Sigmoid colon (tissue), 7 donors: ENCODE results near the gene ADGRA3. TPM values are rescaled to one million over a fixed set of nuclear protein-coding genes. Genes with fewer than 3 reads are reported as not detected.
A peak's percentile ranks its signal among the peaks of the same experiment; 100 is the strongest.

Experiments
- DNase-seq: peaks from one replicate; pipeline ENCODE4 v3.0.0-alpha.2; 2019
- H3K27ac ChIP-seq, 4 donors: fragments of 200-600 bp; sonication (generic); one replicate each; pipeline ENCODE4 v1.5.1; 2016 to 2019; ENCODE audit warnings: mild to moderate bottlenecking in 1 of 4
- H3K27me3 ChIP-seq, 3 donors: fragments of 200-600 bp; sonication (generic); one replicate each; pipeline ENCODE4 v1.5.1; 2019; ENCODE audit warnings: mild to moderate bottlenecking in 1 of 3
- H3K36me3 ChIP-seq, 4 donors: fragments of 200-600 bp; sonication (generic); one replicate each; pipeline ENCODE4 v1.5.1; 2016 to 2019
- H3K4me1 ChIP-seq, 4 donors: fragments of 200-600 bp; sonication (generic); one replicate each; pipeline ENCODE4 v1.5.1; 2017 to 2019
- H3K4me3 ChIP-seq, 4 donors: fragments of 200-600 bp; sonication (generic); one replicate each; pipeline ENCODE4 v1.5.1; 2017 to 2019; ENCODE audit warnings: mild to moderate bottlenecking in 2 of 4, moderate library complexity in 1 of 4
- H3K9me3 ChIP-seq, 4 donors: fragments of 200-600 bp in 3 of 4; sonication (generic) in 3 of 4; one replicate each; pipeline versions ENCODE4 v1.5.1 to v1.6.1; 2013 to 2019
- CTCF ChIP-seq, 4 experiments: fragments of 450-650 bp in 3 of 4; fragments of 200-600 bp in 1 of 4; IDR thresholded peaks; one replicate each; pipeline ENCODE4 v1.5.1; 2016 to 2019; ENCODE audit warnings: antibody characterized with exemption in 4 of 4, mild to moderate bottlenecking in 3 of 4, moderate library complexity in 2 of 4
- EP300 ChIP-seq, 4 donors: sonication (generic); formaldehyde crosslinking; IDR thresholded peaks; one replicate each; pipeline ENCODE4 v1.6.1; 2017; ENCODE audit warnings: antibody characterized with exemption in 4 of 4
- POLR2A ChIP-seq, 2 donors: fragments of 450-650 bp; IDR thresholded peaks; one replicate each; pipeline ENCODE4 v1.6.1; 2016; ENCODE audit warnings: antibody characterized with exemption in 2 of 2, mild to moderate bottlenecking in 2 of 2, moderate library complexity in 2 of 2
- POLR2AphosphoS5 ChIP-seq, 4 donors: sonication (generic); formaldehyde crosslinking; IDR thresholded peaks; one replicate each; pipeline ENCODE4 v1.6.1; 2017; ENCODE audit warnings: antibody characterized with exemption in 4 of 4
- WGBS, 2 donors: extraction: QIAGEN DNeasy Blood & Tissue Kit; methylation state at CpG; one replicate each; pipeline ENCODE4 v1.1.7; 2013; 5-methylcytosine and 5-hydroxymethylcytosine counted together
- intact Hi-C: fragments of 100-400 bp; cut with DNase I; formaldehyde crosslinking; loops from one replicate; pipeline ENCODE4 v1.15.1; 2023
- polyA plus RNA-seq, 3 donors: library from polyadenylated mRNA; stranded (reverse); fragments of 200-250 nt; gene quantifications; one replicate each; pipeline ENCODE4 v1.2.3, GENCODE V29; 2013
- total RNA-seq, 4 donors: library from RNA; depleted of rRNA; stranded (reverse); fragments of >200 nt; gene quantifications; one replicate each; pipeline ENCODE4 v1.1.0, GENCODE V29; 2016
- donor health status: healthy with polysubstance abuse.
- donor health status: Bipolar disorder and iron deficiency.
- donor health status: healthy.

The ADGRA3 gene
- total and polyA plus RNA-seq, 7 donors = 4.4 to 86.1 (median 51.6) TPM

GRCh38 chr4:22524895-22525294 is 9.0 kb upstream of the ADGRA3 start:
- H3K4me1 ChIP-seq = peaks cover 0 to 6% (median 4%) of the 10 kb centered on the region in 4 donors
- no peak overlapping the region for H3K4me3 ChIP-seq
- no peak overlapping the region for H3K27ac ChIP-seq
- no peaks in the 10 kb centered on the region for H3K9me3 ChIP-seq
- intact Hi-C loops = no loop called here
- WGBS, 2 donors = 82 to 87% methylated on average over 3 of the region's 3 CpGs
- TF ChIP-seq POLR2AphosphoS5 (IDR thresholded peaks at IDR 0.05) (no peak), POLR2A (IDR thresholded peaks at IDR 0.05) (no peak), EP300 (IDR thresholded peaks at IDR 0.05) (no peak), CTCF (IDR thresholded peaks at IDR 0.05) (no peak)
- H3K36me3 ChIP-seq = no peaks in the 10 kb centered on the region
- H3K27me3 ChIP-seq = no peaks in the 10 kb centered on the region
- no peak for DNase-seq

- Histone ChIP-seq H3K36me3 (no peaks in the 10 kb centered on the region), H3K4me1 (peaks cover 0 to 6% (median 4%) of the 10 kb centered on the region in 4 donors), H3K27ac (no peak overlapping the region), H3K27me3 (no peaks in the 10 kb centered on the region), H3K9me3 (no peaks in the 10 kb centered on the region), H3K4me3 (no peak overlapping the region)
- no peak for DNase-seq
- WGBS, 2 donors = 88 to 92% methylated on average over 9 of the region's 9 CpGs
- TF ChIP-seq EP300 (IDR thresholded peaks at IDR 0.05) = no peak
- TF ChIP-seq POLR2AphosphoS5 (IDR thresholded peaks at IDR 0.05) = no peak
- intact Hi-C loops = no loop called here
Observed at GRCh38 chr4:22522706-22523501, 7.0 kb upstream of the ADGRA3 start.

- no peaks in the 10 kb centered on the region for H3K36me3 ChIP-seq
- no peak for DNase-seq
- no peaks in the 10 kb centered on the region for H3K9me3 ChIP-seq
- TF ChIP-seq POLR2AphosphoS5 (IDR thresholded peaks at IDR 0.05) (no peak), CTCF (IDR thresholded peaks at IDR 0.05) (no peak), POLR2A (IDR thresholded peaks at IDR 0.05) (no peak), EP300 (IDR thresholded peaks at IDR 0.05) (no peak)
- H3K4me3 ChIP-seq = no peak overlapping the region
- intact Hi-C loops = no loop called here
- 82 to 83% methylated on average over 2 of the region's 2 CpGs for WGBS, 2 donors
- H3K4me1 ChIP-seq = peaks cover 0 to 6% (median 4%) of the 10 kb centered on the region in 4 donors
- no peak overlapping the region for H3K27ac ChIP-seq
- H3K27me3 ChIP-seq = no peaks in the 10 kb centered on the region
Observed at GRCh38 chr4:22522206-22522605, 6.3 kb upstream of the ADGRA3 start.

- no peaks in the 10 kb centered on the region for H3K9me3 ChIP-seq
- TF ChIP-seq CTCF (IDR thresholded peaks at IDR 0.05) = no peak
- no peak for TF ChIP-seq POLR2AphosphoS5 (IDR thresholded peaks at IDR 0.05)
- no peak for TF ChIP-seq EP300 (IDR thresholded peaks at IDR 0.05)
- TF ChIP-seq POLR2A (IDR thresholded peaks at IDR 0.05) = no peak
- no peak for DNase-seq
- intact Hi-C loops = no loop called here
- no peak overlapping the region for H3K4me3 ChIP-seq
- no peaks in the 10 kb centered on the region for H3K36me3 ChIP-seq
- peaks cover 0 to 15% (median 11%) of the 10 kb centered on the region in 4 donors for H3K4me1 ChIP-seq
- H3K27me3 ChIP-seq = no peaks in the 10 kb centered on the region
- H3K27ac ChIP-seq = no peak overlapping the region
Observed at GRCh38 chr4:22521240-22521639, 5.4 kb upstream of the ADGRA3 start.

- no peaks in the 10 kb centered on the region for H3K9me3 ChIP-seq
- TF ChIP-seq EP300 (IDR thresholded peaks at IDR 0.05) (no peak), CTCF (IDR thresholded peaks at IDR 0.05) (no peak), POLR2AphosphoS5 (IDR thresholded peaks at IDR 0.05) (peak; percentile 28 to 59 (median 53))
- peak; percentile 87 for DNase-seq
- intact Hi-C loops = loop anchor here (5.0 to 10.0 kb wide), 2 partner anchors 38 to 169 kb away; no protein-coding TSS in a partner anchor
- WGBS, 2 donors = 1% methylated on average over 80 of the region's 80 CpGs
- no peaks in the 10 kb centered on the region for H3K27me3 ChIP-seq
- peaks cover 0 to 37% (median 25%) of the 10 kb centered on the region in 4 donors for H3K4me1 ChIP-seq
- no peaks in the 10 kb centered on the region for H3K36me3 ChIP-seq
- H3K27ac ChIP-seq = peak overlapping the region; percentile 77 to 90 (median 86)
- H3K4me3 ChIP-seq = peak overlapping the region; percentile 46 to 71 (median 61)
Observed at GRCh38 chr4:22515145-22515887, 550 bp downstream of the ADGRA3 start.
